HG03575 (cell line): ENCODE results near the gene CACNG6.

Experiments
- ATAC-seq: cut with Tn5 transposase; IDR thresholded peaks from one replicate; pipeline ENCODE4 v1.9.1; 2021; ENCODE audit not compliant: unreplicated experiment, insufficient number of reproducible peaks, low FRiP score; ENCODE audit errors: extremely low read depth

Gene CACNG6

GRCh38 chr19:53962887-53963431, 28.5 kb upstream of the CACNG6 start, which contains the start of gene CACNG8:
Gene CACNG8, plus strand, starts transcription at chr19:53962937.
- no peak for ATAC-seq

- no peak for ATAC-seq
These were observed 26.3 kb upstream of the CACNG6 start for GRCh38 chr19:53965091-53965490.

GRCh38 chr19:53966931-53967330, 24.5 kb upstream of the CACNG6 start:
- no peak for ATAC-seq

- ATAC-seq = no peak
These were observed 22.1 kb upstream of the CACNG6 start for GRCh38 chr19:53969366-53969765.

- no peak for ATAC-seq
These were observed 19.8 kb upstream of the CACNG6 start for GRCh38 chr19:53971673-53972072.

GRCh38 chr19:53977429-53977990, 13.9 kb upstream of the CACNG6 start:
- ATAC-seq = no peak

GRCh38 chr19:53977991-53978731, 13.3 kb upstream of the CACNG6 start:
- ATAC-seq = no peak

GRCh38 chr19:53978975-53979801, 12.2 kb upstream of the CACNG6 start:
- no peak for ATAC-seq

- no peak for ATAC-seq
These were observed 10.7 kb upstream of the CACNG6 start for GRCh38 chr19:53980539-53981375.

- ATAC-seq = no peak
These were observed 10.0 kb upstream of the CACNG6 start for GRCh38 chr19:53981376-53981951.

- no peak for ATAC-seq
These were observed 9.4 kb upstream of the CACNG6 start for GRCh38 chr19:53982001-53982451.

GRCh38 chr19:53982611-53983010, 8.8 kb upstream of the CACNG6 start:
- no peak for ATAC-seq

GRCh38 chr19:53983457-53984289, 7.8 kb upstream of the CACNG6 start:
- no peak for ATAC-seq

- ATAC-seq = no peak
These were observed 5.6 kb upstream of the CACNG6 start for GRCh38 chr19:53985863-53986262.

GRCh38 chr19:53988981-53989380, 2.5 kb upstream of the CACNG6 start:
- ATAC-seq = no peak

- no peak for ATAC-seq
These were observed 1.6 kb upstream of the CACNG6 start for GRCh38 chr19:53989600-53990533.

GRCh38 chr19:53992211-53992610, 774 bp downstream of the CACNG6 start:
- no peak for ATAC-seq
